HG03060 (cell line): ENCODE measurements around the gene HDAC5.

Experiments
- ATAC-seq: cut with Tn5 transposase; IDR thresholded peaks from one replicate; pipeline ENCODE4 v1.9.1; 2021; ENCODE audit warnings: low read depth, moderate number of reproducible peaks; ENCODE audit not compliant: unreplicated experiment

The HDAC5 gene

DNA sequence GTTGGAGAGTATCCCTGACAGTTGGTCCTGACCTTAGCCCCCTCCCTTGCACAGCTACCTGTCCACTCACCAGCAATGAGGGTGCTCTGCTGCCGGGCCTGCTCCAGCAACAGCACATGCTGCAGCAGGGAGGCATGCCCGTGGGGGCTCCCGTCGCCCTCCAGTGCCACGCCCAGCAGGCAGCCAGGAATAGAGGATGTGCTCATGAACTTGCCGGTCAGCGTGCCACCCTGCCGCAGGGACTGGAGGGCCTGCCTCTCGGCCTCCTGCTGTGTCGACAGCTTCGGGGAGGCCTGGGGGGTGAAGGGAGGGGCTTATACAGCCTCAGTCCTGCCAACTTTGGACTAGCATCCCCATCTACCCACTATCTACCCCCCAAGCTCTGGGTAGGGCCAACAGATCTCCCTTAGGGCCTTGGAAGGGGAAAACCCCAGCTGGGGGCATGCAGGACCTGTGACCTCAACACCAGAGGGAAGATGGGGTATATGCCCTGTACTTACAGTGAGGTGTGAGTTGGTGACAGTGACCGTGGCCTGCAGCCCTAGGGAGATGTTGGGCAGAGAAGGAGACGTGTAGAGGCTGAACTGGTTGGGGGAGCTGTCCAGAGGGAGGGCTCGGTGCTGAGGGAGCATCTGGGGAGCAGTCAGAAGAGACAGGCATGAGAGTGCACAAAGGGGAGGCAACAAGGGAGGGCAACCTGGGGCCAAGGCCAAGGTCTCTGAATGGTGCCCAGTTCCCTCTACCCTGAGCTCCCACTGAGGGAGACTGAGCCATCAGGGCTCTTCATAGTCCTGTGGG, 32.0 kb downstream of the HDAC5 start:
- ATAC-seq: no peak

- ATAC-seq: no peak
These were observed 35.2 kb downstream of the HDAC5 start for GRCh38 chr17:44088254-44088653.

DNA sequence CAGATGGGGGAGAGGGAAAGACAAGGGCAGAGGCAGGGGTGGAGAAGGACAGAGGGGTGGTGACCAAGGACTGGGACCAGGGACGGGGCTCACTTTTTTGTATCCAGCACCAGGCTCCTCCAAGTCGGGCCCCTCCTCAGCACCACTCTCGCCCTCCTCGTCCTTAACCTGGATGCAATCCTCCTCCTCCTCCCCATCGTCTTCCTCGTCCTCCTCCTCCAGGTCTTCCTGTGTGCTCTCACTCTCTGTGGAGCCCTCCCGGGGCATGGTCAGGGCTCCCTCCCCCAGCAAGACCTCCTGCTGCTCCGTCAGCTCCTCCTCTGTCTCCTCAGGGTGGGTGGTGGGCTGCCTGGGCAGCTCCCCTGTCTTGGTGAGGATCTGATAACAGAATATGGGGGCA, 36.1 kb downstream of the HDAC5 start:
- ATAC-seq: no peak

- no peak for ATAC-seq
These were observed 36.8 kb downstream of the HDAC5 start for GRCh38 chr17:44086364-44087311.

- ATAC-seq: no peak
These were observed 37.5 kb downstream of the HDAC5 start for GRCh38 chr17:44085908-44086307.

- ATAC-seq: no peak
These were observed 38.5 kb downstream of the HDAC5 start for GRCh38 chr17:44084921-44085320.

DNA sequence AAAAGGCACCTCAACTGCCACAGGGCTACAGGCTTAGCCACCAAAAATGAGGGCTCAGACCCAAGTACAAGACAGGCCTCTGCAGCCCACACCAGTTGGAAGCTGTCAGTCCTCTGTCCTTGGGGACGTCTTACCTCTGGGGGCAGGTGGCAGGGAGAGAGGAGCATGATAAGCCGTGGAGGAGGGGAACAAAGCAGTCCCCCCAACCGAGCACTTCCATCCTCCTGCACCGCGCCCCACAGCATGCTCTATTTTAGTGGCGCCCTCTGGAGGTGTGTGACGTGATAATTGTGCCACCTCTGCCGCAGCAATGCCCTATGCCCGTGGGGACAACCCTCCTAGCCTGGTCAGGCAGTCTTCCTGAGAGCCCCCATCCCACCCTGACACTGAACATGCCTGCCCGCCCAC, 39.3 kb downstream of the HDAC5 start:
- ATAC-seq: no peak

- no peak for ATAC-seq
These were observed 40.1 kb downstream of the HDAC5 start for GRCh38 chr17:44083250-44083849.

GRCh38 chr17:44082256-44082927, 41.0 kb downstream of the HDAC5 start:
- ATAC-seq: no peak

DNA sequence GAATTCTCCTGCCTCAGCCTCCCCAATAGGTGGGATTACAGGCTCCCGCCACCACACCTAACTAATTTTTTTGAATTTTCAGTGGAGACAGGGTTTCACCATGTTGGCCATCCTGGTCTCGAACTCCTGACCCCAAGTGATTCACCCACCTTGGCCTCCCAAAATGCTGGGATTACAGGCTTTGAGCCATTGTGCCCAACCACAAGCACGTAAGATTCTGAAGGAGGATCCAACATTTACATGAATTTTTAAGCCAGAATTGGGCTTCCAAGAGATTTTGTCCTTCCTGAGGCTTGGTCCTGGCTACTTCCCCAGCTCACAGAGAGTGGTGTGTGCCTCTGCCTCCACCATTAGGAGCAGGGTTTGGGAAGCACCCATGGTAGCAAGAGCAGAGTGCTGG, 41.8 kb downstream of the HDAC5 start:
- no peak for ATAC-seq

GRCh38 chr17:44079877-44080821, 43.3 kb downstream of the HDAC5 start:
- ATAC-seq: no peak

DNA sequence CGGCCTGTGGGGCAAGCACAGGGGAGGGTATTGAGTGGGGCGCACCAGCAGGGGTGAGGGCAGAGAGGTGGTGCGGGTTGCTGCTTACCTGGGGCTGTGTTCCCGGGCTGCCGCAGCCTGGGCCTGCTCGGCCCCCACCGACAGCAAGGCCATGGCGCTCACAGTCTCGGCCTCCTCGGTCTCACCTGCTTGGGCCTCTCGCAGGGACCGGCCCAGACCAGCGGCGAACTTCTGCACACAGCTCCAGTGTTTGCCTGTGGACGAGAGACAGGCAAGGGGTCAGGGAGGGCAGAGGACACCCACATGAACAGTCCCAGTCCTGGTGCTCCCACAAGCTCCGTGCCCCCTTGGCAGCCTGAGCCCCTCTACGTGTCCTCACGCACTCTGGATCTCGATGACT, 45.0 kb downstream of the HDAC5 start:
- no peak for ATAC-seq

DNA sequence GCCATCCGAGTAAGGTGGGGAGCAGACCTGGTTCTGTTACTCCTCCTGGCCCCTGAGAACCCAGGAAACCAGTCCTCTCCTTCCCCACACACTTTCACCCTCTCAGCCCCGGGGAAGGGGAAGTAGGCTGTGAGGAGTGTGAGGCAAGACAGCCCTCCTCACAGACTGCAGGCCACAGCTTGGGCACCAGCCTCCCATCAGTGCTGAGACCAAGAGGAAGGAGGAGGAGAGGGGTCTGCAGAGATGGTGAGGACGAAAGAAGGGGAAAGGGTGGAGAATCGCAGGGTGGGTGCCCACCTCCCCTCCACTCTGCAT, 45.9 kb downstream of the HDAC5 start:
- no peak for ATAC-seq

DNA sequence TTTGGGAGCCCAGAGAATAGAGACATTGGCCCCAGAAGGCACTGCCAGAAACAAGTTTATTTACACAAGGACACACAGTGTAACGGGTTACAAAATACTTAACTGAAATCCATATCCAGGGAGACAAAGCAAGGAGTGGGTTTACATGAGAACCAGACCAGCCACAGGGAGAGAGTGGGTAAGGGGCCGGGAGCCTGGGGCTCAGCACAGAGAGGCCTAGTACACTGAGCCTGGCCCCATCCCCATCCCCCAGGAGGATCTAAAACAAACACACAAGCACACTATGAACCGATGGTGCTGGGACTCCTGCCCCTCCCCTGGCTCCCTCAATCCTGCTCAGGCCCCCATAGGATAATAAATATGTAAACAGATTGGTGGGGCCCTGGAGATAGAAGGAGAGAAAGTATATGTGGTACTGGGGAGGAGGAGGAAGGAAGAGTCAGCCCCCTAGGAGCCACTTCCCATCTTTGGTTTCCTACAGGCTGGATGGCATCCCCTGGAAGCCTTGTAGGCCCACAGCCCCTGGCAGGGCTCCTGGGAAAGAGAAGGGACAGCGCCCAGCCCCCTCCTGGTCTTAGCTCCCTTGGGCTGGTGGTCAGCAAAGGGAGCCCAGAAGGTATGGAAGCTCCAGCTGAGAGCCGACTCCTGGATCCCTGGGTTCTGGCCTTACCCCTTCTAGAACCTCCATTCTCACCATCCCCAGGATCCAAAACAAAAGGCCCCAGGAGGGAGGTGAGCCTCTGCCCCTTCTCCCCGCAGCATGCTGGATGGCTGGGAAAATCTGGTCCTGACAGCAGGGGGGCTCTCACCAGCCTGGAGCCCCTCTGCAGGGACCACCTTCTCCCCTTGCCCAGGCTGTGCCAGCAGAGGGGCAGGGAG, 46.5 kb downstream of the HDAC5 start:
- no peak for ATAC-seq

- no peak for ATAC-seq
These were observed 47.7 kb downstream of the HDAC5 start for GRCh38 chr17:44075598-44076293.

- ATAC-seq: no peak
These were observed 48.5 kb downstream of the HDAC5 start for GRCh38 chr17:44074911-44075285.

- no peak for ATAC-seq
These were observed 49.1 kb downstream of the HDAC5 start for GRCh38 chr17:44074231-44074910.

- ATAC-seq: no peak
These were observed 51.7 kb downstream of the HDAC5 start for GRCh38 chr17:44071772-44072171.
